Right lobe of liver (tissue), 6 donors: ENCODE measurements around the gene NUP93. TPM values are rescaled to one million over a fixed set of nuclear protein-coding genes. Genes with fewer than 3 reads are reported as not detected.

ENCODE experiments used
- ATAC-seq, 4 donors: fragments of 200-7000 bp; cut with Tn5 transposase; one replicate each; pipeline ENCODE4 v1.9.1; 2020; ENCODE audit warnings: mild to moderate bottlenecking in 4 of 4, moderate library complexity in 4 of 4
- DNase-seq, 3 donors: peaks; one replicate each; pipeline ENCODE4 v3.0.0-alpha.2; 2020
- H3K27ac ChIP-seq, 3 donors: fragments of 200-600 bp; one replicate each; pipeline ENCODE4 v1.8.0; 2022
- H3K27me3 ChIP-seq, 2 donors: fragments of 200-600 bp; one replicate each; pipeline ENCODE4 v1.8.0; 2022
- H3K36me3 ChIP-seq, 4 donors: fragments of 200-600 bp; sonication (generic) in 1 of 4; one replicate each; pipeline versions ENCODE4 v1.5.1 to v1.8.0; 2017 to 2022; ENCODE audit warnings: control low read depth in 1 of 4
- H3K4me1 ChIP-seq, 4 donors: fragments of 200-600 bp; sonication (generic) in 1 of 4; one replicate each; pipeline versions ENCODE4 v1.5.1 to v1.8.0; 2017 to 2022; ENCODE audit warnings: control low read depth in 1 of 4
- H3K4me3 ChIP-seq, 3 donors: fragments of 200-600 bp; one replicate each; pipeline ENCODE4 v1.8.0; 2022
- H3K9me3 ChIP-seq, 4 donors: fragments of 200-600 bp; sonication (generic) in 1 of 4; one replicate each; pipeline versions ENCODE4 v1.5.1 to v1.8.0; 2017 to 2022; ENCODE audit warnings: control low read depth in 1 of 4
- CTCF ChIP-seq, 4 donors: fragments of 200-600 bp in 3 of 4; fragments of 450-650 bp in 1 of 4; IDR thresholded peaks; one replicate each; pipeline versions ENCODE4 v1.5.1 to v1.8.0; 2016 to 2022; ENCODE audit warnings: antibody characterized with exemption in 4 of 4, mild to moderate bottlenecking in 2 of 4
- POLR2A ChIP-seq: fragments of 450-650 bp; IDR thresholded peaks from one replicate; pipeline ENCODE4 v1.6.1; 2017; ENCODE audit warnings: antibody characterized with exemption, mild to moderate bottlenecking
- WGBS: methylation state at CpG from one replicate; pipeline ENCODE4 v1.1.6; 2018; ENCODE audit warnings: low coverage, low lambda C conversion rate; ENCODE audit not compliant: insufficient coverage; ENCODE audit errors: missing lambda C conversion rate; 5-methylcytosine and 5-hydroxymethylcytosine counted together
- intact Hi-C, 2 donors: fragments of 100-400 bp; cut with DNase I; formaldehyde crosslinking; loops; one replicate each; pipeline versions ENCODE4 v1.11.2 to v1.14.1; 2022
- total RNA-seq, 6 experiments: library from RNA; depleted of rRNA in 2 of 6; stranded (reverse); fragments of >200 nt in 2 of 6; fragmentation: NEBNext Ultra II Directional in 3 of 6; extraction: Animal tissue kit (Norgen Biotek cat#: 25700) in 3 of 6; gene quantifications; one replicate each; pipeline versions ENCODE4 v1.1.0 to v1.2.4, GENCODE V29; 2016 to 2023
- donor health status: DM: no; HTN: yes; CAD: no.
- donor health status: DM: no; HTN: no; CAD: no.
- donor health status: DM: no; HTN: no; CAD: no.
- donor health status: DM: no; HTN: yes; CAD: no.
- donor health status: DM: no; HTN: yes; CAD: no.

Gene NUP93
- total RNA-seq, 6 experiments from 2014 or later = 8.3 to 17.0 (median 12.8) TPM

GRCh38 chr16:56874800-56875199 is 144.9 kb downstream of the NUP93 start:
- Histone ChIP-seq H3K9me3 (no peaks in the 10 kb centered on the region), H3K36me3 (no peaks in the 10 kb centered on the region), H3K27ac (no peak overlapping the region), H3K4me1 (no peaks in the 10 kb centered on the region), H3K27me3 (no peaks in the 10 kb centered on the region), H3K4me3 (no peak overlapping the region)
- no peak for DNase-seq
- intact Hi-C loops = loop anchor here in 1 of 2 donors (10.0 kb wide), 1 partner anchor 80 kb away; no protein-coding TSS in a partner anchor
- no peak for ATAC-seq
- no peak for TF ChIP-seq CTCF (IDR thresholded peaks at IDR 0.05)
- TF ChIP-seq POLR2A = no peak
- WGBS = 63% methylated on average over 2 of the region's 11 CpGs

DNA sequence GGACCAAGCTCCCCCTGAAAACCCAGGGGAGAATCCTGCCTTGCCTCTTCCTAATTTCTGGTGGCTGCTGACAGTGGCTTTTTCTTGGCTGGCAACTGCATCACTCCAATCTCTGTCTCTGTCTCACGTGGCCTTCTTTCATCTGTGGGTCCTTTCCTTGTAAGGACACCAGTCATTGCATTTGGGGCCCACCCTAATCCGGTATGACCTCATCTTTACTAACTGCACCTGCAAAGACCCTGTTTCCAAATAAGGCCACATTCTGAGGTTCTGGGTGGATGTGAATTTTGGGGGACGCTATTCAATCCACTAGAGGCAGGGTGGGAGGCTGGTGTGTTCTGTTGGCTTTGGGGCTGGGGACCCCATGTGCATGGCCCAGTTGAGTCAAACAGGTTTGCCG is 146.1 kb downstream of the NUP93 start:
- no peak for ATAC-seq
- DNase-seq = no peak
- Histone ChIP-seq H3K36me3 (no peaks in the 10 kb centered on the region), H3K9me3 (no peaks in the 10 kb centered on the region), H3K4me3 (no peak overlapping the region), H3K4me1 (no peaks in the 10 kb centered on the region), H3K27me3 (no peaks in the 10 kb centered on the region), H3K27ac (no peak overlapping the region)
- no peak for TF ChIP-seq POLR2A
- TF ChIP-seq CTCF (IDR thresholded peaks at IDR 0.05) = no peak
- WGBS = 78% methylated on average over 3 of the region's 4 CpGs
- intact Hi-C loops = loop anchor here in 1 of 2 donors (10.0 kb wide), 1 partner anchor 79 kb away; no protein-coding TSS in a partner anchor

- TF ChIP-seq POLR2A (no peak), CTCF (IDR thresholded peaks at IDR 0.05) (no peak)
Observed at GRCh38 chr16:56877486-56878182, 147.7 kb downstream of the NUP93 start.

DNA sequence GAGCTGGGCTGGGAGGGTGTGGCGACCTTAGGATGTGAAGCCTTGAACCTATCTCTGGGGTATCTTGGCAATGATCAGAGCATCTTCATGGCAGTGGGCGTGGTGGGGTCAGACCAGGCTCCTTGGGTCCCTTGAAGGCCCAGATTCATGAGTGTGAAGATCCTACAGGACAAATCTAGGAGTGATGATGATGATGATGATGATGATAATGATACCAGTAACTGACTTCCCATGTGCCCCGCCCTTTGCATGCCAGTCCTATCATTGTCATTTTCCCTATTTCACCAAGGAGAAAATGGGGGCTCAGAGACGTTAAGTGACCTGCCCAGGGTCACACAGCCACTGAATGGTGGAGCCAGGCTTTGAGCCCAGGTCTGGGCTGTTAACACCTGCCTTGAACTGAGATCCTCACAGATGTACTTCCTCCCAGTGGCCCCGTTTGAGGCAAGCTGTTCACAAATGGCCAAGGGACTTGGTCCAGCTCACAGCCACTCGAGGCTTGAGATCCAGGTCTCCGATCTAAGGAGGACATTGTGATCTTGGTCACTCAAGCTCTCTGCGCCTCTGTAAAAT is 148.4 kb downstream of the NUP93 start:
- H3K9me3 ChIP-seq = no peaks in the 10 kb centered on the region
- H3K4me1 ChIP-seq = no peaks in the 10 kb centered on the region
- no peaks in the 10 kb centered on the region for H3K27me3 ChIP-seq
- 82% methylated on average over 5 of the region's 8 CpGs for WGBS
- intact Hi-C loops = loop anchor here in 1 of 2 donors (10.0 kb wide), 1 partner anchor 76 kb away; no protein-coding TSS in a partner anchor
- DNase-seq (no peak), ATAC-seq (no peak)
- TF ChIP-seq CTCF (IDR thresholded peaks at IDR 0.05) = no peak
- TF ChIP-seq POLR2A = no peak
- H3K4me3 ChIP-seq = no peak overlapping the region
- no peak overlapping the region for H3K27ac ChIP-seq
- H3K36me3 ChIP-seq = no peaks in the 10 kb centered on the region

More at GRCh38 chr16:56877486-56878182, 147.7 kb downstream of the NUP93 start:
- no peak overlapping the region for H3K27ac ChIP-seq
- intact Hi-C loops = loop anchor here in 1 of 2 donors (10.0 kb wide), 1 partner anchor 77 kb away; no protein-coding TSS in a partner anchor
- ATAC-seq = no peak
- H3K4me1 ChIP-seq = no peaks in the 10 kb centered on the region
- 100% methylated on average over 1 of the region's 13 CpGs for WGBS
- no peaks in the 10 kb centered on the region for H3K27me3 ChIP-seq
- no peaks in the 10 kb centered on the region for H3K9me3 ChIP-seq
- no peaks in the 10 kb centered on the region for H3K36me3 ChIP-seq
- H3K4me3 ChIP-seq = no peak overlapping the region
- DNase-seq = no peak
